ENCODE results near the gene OR1L8.

DNA sequence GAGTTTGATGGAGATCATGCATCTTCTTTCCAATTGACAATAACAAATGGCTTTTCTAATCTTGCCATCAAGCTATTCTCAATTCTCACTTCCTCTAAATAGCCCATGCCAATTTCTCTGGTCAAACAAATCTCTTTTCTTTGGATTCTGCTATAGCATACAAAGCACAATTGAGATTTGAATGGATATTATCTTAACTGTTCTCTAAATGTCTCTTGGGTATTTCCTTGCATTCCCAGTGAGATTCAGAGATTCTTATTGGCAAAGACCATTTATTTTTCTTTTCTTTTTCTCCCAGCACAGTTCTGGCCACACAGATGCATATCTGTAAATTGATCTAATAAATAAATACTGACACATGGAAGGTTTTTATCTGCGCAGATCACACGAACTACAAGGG lies 30.4 kb downstream of the OR1L8 start, which contains the start of gene OR1N2:
- TF ChIP-seq L3MBTL2 (IDR thresholded peaks at IDR 0.05): no peak
- TF ChIP-seq RFX5 (IDR thresholded peaks at IDR 0.05; ENCODE audit: low read depth, low read length): no peak

Measured in K562 (cell line).